Uterus (tissue), 2 donors: ENCODE data around the gene PTPN14.

Source experiments
- POLR2A ChIP-seq, 2 donors: fragments of 450-650 bp; IDR thresholded peaks; one replicate each; pipeline ENCODE4 v1.6.1; 2016; ENCODE audit warnings: antibody characterized with exemption in 2 of 2, mild to moderate bottlenecking in 1 of 2, moderate library complexity in 1 of 2
- TF ChIP-seq, protein P1 (sequence below), 4 experiments: fragments of 200-600 bp in 2 of 4; fragments of 450-650 bp in 2 of 4; sonication (generic) in 2 of 4; IDR thresholded peaks; one replicate each; pipeline ENCODE4 v1.5.1; 2016 to 2019; ENCODE audit warnings: antibody characterized with exemption in 4 of 4, mild to moderate bottlenecking in 2 of 4, moderate library complexity in 1 of 4

DNA sequence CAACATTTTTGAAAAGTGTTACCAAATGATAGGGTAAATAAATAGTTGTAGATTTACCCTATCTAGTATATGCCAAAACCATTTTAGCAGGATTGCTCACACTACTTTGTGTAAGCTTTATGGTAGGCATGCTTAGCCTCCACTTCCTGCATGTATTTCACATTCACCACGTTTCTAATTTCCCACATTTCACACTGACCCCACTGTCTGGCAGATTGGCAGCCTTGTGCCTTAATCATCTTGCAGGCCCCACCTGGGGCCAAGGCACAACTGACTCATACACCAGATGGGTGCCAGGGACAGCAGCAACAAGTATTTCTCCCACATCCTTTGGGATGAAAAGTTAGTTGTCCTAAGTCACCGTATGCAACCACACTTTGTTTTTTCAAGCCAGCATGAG is 30.4 kb upstream of the PTPN14 start:
- TF ChIP-seq, protein P1, sequence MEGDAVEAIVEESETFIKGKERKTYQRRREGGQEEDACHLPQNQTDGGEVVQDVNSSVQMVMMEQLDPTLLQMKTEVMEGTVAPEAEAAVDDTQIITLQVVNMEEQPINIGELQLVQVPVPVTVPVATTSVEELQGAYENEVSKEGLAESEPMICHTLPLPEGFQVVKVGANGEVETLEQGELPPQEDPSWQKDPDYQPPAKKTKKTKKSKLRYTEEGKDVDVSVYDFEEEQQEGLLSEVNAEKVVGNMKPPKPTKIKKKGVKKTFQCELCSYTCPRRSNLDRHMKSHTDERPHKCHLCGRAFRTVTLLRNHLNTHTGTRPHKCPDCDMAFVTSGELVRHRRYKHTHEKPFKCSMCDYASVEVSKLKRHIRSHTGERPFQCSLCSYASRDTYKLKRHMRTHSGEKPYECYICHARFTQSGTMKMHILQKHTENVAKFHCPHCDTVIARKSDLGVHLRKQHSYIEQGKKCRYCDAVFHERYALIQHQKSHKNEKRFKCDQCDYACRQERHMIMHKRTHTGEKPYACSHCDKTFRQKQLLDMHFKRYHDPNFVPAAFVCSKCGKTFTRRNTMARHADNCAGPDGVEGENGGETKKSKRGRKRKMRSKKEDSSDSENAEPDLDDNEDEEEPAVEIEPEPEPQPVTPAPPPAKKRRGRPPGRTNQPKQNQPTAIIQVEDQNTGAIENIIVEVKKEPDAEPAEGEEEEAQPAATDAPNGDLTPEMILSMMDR (IDR thresholded peaks at IDR 0.05), result no peak
- no peak for TF ChIP-seq POLR2A (IDR thresholded peaks at IDR 0.05)
